Limb (tissue), 2 donors: Measurements from ENCODE around the gene HMGCS2.

Experiments used
- DNase-seq, 2 donors: peaks; one replicate each; pipeline ENCODE4 v3.0.0-alpha.2; 2016; ENCODE audit errors: extremely low spot score in 2 of 2

HMGCS2 gene

DNA sequence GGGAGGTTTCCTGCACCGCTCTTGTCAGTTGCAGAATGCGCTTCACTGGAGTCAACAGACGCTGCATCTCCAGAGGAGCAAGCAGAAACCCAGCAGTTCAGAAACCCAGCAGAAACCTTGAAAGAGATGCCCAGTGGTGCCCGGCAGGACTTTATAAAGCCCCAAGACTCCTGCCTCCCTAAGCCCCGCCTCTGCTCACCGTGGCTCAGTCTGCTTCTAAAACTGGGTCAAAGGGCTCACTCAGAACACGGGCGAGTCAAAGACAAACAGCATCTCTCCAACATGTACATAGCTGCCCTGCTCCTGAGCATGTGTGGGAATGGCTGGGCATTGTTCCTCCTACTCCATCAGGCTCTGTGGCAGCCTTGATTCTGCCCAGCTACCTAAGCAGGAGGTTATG, at the start of gene HMGCS2:
Gene HMGCS2 (minus strand): TSS at position 128 of the 400 bp plus-strand sequence. CDS start 61 bp downstream, at position 67.
- DNase-seq = no peak

- no peak for DNase-seq
Measured at GRCh38 chr1:119818181-119818580, 49.5 kb upstream of the HMGCS2 start.

GRCh38 chr1:119816407-119816806, 47.7 kb upstream of the HMGCS2 start:
- DNase-seq = no peak

DNA sequence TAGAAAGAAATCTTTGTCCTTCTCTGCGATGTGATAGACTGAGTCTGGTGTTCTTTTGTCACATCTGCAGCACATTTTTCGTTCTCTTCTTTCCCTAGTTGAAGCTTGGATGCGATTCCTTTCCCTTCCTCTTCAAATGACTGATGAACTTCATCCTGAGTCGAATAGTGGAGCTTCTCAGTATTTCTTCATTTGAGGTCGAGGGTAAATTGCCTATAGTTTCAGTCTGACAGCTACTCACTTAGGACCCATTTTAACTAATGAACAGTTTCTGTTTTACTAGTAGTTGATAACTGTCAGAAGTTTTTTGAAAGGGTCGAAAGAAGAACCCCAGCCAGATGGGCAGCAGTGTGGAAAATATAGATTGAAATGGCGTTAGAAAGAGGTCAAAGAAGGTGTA, 47.2 kb upstream of the HMGCS2 start:
- DNase-seq = no peak

DNA sequence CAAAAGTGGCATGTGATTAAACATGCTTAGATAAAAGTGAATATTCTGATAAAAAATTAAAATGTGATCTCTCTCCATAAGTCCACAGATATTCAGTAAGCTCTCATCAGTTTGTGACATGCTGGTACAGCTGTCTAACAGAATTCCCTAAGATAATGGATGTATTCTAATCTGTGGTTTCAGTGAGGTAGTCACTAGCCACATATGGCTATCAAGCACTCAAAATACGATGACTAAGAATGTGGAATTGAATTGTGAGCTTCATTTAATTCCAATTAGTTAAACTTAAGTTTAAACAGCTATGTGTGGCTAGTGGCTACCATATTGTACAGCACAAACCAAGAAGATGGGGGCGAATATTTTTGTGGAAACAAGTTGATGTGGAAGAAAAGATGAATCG, 46.7 kb upstream of the HMGCS2 start:
- no peak for DNase-seq

DNA sequence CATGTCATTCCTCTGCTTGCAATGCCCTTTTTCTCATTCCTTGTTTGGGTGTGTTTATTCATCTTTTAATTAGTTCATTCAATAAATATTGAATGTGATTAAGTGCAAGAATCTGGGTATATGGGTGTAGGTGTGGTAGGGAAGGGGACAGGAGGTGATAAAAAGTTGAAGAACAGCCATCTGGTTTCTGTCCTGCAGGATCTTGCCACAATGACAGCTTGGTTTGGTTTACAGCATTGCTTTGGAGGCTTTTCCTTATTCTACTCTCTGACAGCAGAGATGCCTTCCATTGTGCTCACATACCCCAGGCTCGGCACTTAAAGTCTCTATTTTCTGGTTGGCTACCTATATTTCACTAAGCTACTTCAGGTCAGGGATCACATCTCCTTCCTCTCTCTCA, 45.6 kb upstream of the HMGCS2 start:
- DNase-seq = no peak

DNA sequence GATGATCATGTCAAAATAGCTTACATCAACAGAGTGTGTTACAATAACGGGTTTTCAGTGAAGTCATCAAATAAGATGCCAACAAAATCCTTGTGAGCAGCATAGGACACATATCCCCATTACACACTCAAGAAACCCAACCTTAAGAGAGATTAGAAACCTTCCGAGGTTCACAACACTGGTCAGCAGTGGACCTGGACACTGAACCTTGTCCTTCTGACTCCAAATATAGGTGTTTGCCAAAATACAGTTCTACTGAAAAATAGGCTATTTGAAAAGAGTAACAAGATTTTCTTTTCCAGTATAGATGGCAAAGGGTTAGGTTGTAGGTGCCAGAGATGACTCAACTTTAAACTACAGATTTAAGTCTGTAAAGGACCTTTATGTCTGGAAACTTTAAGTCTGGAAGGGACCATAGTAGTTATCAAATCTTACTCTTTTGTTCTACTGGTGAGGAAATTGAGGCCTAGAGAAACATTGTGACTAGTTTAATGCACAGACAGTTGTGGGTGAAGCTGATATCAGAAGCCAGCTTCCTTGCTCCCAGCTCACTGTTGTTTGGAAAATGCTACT, 43.4 kb upstream of the HMGCS2 start:
- no peak for DNase-seq

DNA sequence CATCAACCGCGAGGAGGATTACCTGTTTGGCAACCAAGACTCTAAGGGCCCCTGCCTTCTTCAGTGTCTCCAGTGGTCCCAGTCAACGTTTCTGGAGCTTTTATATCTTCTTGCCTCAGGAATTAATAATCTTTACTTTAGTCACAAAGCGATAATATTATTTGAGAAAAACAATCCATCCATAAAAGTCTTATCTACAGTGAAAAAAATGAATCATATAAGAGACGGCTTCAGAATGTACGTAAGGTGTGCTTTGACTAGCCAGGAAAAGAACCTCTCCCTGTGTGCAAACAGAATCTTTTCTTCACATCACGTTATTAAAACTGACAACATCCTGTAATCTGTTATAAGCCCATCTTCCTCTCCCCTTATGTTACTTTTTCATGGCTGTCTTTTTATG, 42.7 kb upstream of the HMGCS2 start, which contains the start of gene REG4:
Gene REG4 (minus strand): TSS at position 74 of the 400 bp plus-strand sequence. CDS start 2,691 bp downstream, outside the sequence.
- no peak for DNase-seq

- DNase-seq = peak; percentile 75 to 83
Measured at GRCh38 chr1:119808972-119809550, 40.4 kb upstream of the HMGCS2 start.

GRCh38 chr1:119808491-119808890, 39.8 kb upstream of the HMGCS2 start:
- no peak for DNase-seq

DNA sequence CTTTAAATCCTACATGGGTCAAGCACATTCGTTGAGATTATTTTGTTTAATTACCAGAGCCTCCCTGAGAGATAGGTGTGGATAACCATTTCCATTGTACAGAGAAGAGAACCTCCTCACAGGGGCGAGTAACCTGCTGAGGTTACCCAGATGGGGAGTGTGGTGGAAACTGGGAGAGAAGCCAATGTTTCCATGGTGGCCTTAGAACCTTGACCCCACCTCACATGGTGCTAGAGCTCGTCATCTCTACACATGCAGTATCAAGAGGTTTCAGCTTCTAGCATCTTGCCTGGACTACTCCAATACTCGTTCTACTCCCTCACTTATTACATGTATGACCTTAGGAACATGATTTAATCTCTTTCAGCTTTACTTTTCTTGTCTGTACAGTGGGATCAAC, 37.8 kb upstream of the HMGCS2 start:
- no peak for DNase-seq

DNA sequence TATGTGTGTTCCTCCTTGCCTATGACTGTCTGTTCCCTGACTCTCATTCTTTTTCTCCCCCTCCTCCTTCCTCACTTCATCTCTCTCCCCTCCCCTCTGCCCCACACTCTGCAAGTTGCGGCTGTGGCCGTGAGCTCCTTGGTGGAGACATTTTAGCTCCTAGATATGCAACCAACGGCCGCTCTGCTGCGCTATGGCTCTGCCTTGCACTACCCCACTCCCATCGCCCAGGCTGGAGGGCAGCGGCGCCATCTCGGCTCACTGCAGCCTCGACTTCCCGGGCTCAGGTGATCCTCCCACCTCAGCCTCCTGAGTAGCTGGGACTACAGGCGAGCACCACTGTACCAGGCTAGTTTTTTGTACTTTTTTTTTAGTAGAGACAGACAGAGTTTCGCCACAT, 37.0 kb upstream of the HMGCS2 start:
- no peak for DNase-seq

DNA sequence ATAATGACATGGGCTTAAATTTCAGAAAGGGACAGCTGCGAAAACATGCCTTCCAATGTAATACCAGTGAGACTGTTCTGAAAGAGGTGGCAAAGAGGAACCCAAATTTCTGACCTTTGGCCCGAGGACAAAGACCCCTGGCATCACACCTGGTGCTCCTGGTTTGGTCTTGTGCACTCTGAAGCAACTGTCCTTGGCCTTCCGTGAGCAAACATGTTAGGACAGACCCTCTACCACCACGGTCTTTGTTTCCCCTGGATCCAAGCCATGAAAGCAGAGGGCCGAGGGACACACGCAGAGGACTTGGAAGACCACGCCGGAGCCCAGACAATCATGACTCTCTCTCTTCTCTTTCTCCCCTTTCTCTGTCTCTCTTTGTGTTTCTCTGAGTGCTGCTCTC, 36.5 kb upstream of the HMGCS2 start:
- DNase-seq = no peak

- no peak for DNase-seq
Measured at GRCh38 chr1:119799599-119800177, 31.0 kb upstream of the HMGCS2 start.

DNA sequence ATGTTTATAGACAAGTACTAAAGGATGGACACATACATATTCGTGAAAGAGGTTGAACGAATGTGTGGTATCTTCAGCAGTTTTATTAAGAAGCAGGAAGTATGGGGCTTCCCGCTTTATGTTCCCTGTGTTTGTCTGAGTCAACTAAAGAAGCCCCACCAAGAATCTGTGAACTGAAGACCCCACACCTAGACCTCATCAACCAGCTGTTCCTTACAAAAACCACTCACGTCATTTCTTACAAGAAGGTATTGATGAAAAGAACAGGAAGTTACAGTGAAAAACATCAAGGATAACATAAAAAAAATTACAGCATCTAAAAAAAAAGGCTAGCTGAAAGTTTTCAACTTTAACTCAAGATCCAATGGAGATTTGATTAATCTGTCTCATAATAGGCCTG, 30.3 kb upstream of the HMGCS2 start:
- no peak for DNase-seq

- DNase-seq = no peak
Measured at GRCh38 chr1:119797606-119798005, 28.9 kb upstream of the HMGCS2 start.

DNA sequence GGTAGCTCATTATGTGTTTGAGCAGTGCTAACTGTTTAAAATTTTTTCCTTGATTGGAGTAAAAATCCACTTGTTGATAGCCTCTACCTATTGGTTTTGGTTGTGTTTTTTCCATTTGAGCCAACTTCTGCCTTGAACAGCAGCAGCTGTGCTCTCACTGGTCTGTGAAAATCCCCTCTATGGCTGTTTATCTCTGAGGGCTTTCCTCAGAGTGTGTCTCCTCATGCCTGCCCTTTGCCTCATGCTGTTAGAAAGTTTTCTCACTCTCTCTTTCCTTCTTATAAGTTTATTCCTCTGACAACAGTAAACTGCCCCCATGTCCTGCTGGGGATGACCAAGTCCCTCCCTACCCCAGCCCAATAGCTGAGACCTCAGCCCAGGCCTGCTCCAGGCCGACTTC, 28.5 kb upstream of the HMGCS2 start:
- no peak for DNase-seq

DNA sequence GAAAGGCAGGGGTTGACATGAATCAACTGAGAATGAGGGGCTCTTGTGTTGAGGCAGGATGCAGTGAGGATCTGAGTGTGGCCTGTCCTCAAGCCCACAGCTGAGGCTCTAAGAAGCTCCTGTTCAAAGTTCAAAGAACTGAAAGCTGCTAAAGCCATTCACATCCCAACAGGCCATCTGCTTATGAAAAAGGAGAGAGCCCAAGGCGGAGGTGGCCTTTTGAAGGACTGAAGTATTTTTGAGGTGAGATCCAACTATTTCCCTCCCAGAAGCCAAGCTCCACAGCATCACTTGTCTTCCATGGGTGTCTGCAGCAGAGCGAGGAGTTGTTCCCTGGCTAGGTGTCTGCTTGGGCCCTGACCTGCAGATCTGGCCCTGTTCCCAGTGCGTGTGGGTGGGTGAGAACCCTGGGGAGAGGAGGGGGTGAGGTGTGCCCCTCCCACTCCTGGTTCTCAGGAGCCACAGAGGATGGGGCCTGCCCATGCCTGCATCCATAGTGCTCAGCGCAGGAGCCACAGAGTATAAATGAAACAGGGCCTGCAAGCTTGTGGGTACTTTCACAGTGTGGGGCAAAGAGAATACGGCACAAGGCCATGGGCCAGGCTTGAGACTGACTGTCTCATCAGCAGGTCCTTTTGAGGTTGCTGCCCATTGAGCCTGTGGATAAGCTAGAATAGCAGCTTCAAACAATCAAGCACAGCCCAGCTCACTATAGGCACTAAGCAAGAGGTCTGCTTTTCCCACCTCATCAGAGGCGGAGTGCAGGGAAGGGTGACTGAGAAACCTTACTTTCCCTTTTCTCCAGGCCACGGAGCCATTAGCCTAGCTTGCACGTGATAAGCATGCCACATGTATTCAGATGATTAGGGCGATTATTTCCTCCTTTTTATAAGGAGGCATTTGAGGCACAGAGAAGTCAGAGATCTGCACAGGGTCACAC, 26.8 kb upstream of the HMGCS2 start:
- DNase-seq = no peak

GRCh38 chr1:119794876-119795240, 26.2 kb upstream of the HMGCS2 start:
- no peak for DNase-seq

DNA sequence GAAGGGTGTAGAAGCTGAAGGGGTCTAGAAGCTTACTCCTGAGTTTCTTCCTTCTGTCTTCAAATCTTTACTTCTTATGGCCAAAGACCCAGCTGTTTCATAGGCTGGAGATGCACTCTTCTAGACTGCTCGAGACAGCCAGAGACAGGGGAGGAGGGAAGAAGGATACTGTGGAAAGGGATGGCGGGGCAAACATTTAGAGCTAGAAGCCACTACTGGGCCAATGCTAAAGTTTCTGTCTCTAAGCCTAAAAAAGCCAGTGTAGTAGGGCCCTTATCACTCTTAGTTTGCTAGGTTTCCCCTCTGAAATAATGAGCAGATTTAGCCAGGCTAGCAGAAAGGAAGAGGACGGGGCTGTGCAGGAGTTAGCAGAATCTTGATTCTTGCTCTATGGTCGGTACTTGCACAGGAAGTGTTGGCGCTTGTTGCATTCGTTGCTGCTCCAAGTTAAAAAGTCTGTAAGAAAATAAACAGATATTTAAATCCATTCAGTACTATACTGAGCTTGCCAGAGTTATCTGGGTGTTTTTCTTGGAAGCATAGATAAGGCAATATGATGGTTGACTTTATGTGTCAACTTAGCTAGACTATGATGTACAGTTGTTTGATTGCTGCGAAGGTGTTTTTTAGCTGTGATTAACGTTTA, 25.6 kb upstream of the HMGCS2 start:
- peak in 1 of 2 donors; percentile 27 for DNase-seq

DNA sequence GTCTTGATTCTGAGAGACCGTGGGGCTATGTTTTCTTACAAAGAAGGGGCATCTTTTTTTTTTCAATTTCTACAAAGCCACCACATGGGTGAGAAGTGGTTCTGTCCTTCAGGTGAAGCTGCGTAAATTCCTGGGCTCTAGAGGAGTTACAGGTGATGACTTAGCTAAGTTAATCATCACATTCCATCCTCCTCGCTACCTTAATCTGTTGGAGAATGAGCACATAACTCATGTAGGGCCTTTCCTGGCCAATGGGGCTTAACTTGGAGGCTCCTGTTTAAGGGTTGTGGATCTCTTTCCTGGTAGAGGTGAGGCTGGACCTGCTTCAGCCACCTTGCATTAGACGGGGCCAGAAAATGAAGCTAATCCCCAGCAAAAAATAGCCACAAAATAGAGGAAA, 22.7 kb upstream of the HMGCS2 start:
- DNase-seq = no peak
